Upper lobe of left lung (tissue), 4 donors: Measurements from ENCODE around the gene SPEM3.

Source experiments
- POLR2A ChIP-seq, 4 donors: fragments of 450-650 bp; IDR thresholded peaks; one replicate each; pipeline ENCODE4 v1.5.1; 2016 to 2017; ENCODE audit warnings: antibody characterized with exemption in 4 of 4, mild to moderate bottlenecking in 2 of 4
- POLR2AphosphoS5 ChIP-seq, 2 donors: sonication (generic); formaldehyde crosslinking; IDR thresholded peaks; one replicate each; pipeline ENCODE4 v1.5.1; 2017; ENCODE audit warnings: antibody characterized with exemption in 2 of 2
- TF ChIP-seq, protein P1 (sequence below), 6 experiments: fragments of 450-650 bp in 4 of 6; fragments of 200-600 bp in 2 of 6; sonication (generic) in 2 of 6; IDR thresholded peaks; one replicate each; pipeline ENCODE4 v1.5.1; 2016 to 2019; ENCODE audit warnings: antibody characterized with exemption in 6 of 6

DNA sequence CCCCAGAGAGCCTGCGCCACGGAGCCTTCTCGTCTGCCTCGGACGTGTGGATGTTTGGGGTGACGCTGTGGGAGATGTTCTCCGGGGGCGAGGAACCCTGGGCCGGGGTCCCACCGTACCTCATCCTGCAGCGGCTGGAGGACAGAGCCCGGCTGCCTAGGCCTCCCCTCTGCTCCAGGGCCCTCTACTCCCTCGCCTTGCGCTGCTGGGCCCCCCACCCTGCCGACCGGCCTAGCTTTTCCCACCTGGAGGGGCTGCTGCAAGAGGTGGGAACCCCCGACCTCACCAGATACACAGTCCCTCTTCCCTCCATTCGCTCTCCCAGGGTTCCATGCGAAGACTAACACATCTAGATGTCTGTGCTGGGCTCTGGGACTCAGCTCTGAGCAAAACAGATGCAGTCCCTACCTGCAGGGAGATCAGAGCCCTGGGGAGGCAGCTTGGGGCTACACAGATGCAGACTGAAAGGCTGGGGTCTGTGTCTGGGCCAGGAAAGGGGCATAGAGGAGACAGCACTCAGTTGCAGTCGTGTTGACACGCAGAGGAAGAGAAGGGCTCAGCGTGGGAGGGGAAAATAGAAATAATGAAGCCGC lies 44.1 kb upstream of the SPEM3 start:
- TF ChIP-seq, protein P1, sequence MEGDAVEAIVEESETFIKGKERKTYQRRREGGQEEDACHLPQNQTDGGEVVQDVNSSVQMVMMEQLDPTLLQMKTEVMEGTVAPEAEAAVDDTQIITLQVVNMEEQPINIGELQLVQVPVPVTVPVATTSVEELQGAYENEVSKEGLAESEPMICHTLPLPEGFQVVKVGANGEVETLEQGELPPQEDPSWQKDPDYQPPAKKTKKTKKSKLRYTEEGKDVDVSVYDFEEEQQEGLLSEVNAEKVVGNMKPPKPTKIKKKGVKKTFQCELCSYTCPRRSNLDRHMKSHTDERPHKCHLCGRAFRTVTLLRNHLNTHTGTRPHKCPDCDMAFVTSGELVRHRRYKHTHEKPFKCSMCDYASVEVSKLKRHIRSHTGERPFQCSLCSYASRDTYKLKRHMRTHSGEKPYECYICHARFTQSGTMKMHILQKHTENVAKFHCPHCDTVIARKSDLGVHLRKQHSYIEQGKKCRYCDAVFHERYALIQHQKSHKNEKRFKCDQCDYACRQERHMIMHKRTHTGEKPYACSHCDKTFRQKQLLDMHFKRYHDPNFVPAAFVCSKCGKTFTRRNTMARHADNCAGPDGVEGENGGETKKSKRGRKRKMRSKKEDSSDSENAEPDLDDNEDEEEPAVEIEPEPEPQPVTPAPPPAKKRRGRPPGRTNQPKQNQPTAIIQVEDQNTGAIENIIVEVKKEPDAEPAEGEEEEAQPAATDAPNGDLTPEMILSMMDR (IDR thresholded peaks at IDR 0.05), result no peak
- TF ChIP-seq POLR2A (IDR thresholded peaks at IDR 0.05) (no peak), POLR2AphosphoS5 (IDR thresholded peaks at IDR 0.05) (no peak)
